DMS79 treated with DMSO at 0.1 percent for 48 hours (cell line): ENCODE data around the gene RSPH1.
A peak's percentile ranks its signal among the peaks of the same experiment; 100 is the strongest.

Experiments
- DNase-seq: peaks from one replicate; lab custom pipeline; 2025; lab: John Stamatoyannopoulos, UW

The RSPH1 gene

GRCh38 chr21:42496120-42496838 is at the start of gene RSPH1:
Gene RSPH1 (minus strand): TSS chr21:42496224. CDS start chr21:42496186, 38 bp downstream.
- DNase-seq: peak; percentile 96

- DNase-seq: no peak
These were observed 49.7 kb upstream of the RSPH1 start for GRCh38 chr21:42545745-42546144.

GRCh38 chr21:42545317-42545716 is 49.3 kb upstream of the RSPH1 start:
- DNase-seq: no peak

- no peak for DNase-seq
These were observed 48.5 kb upstream of the RSPH1 start for GRCh38 chr21:42544544-42544943.

GRCh38 chr21:42543106-42543847 is 47.3 kb upstream of the RSPH1 start:
- no peak for DNase-seq

- no peak for DNase-seq
These were observed 46.6 kb upstream of the RSPH1 start for GRCh38 chr21:42542596-42542995.

- DNase-seq: no peak
These were observed 46.2 kb upstream of the RSPH1 start for GRCh38 chr21:42542196-42542595.

GRCh38 chr21:42541618-42542017 is 45.6 kb upstream of the RSPH1 start:
- DNase-seq: no peak

GRCh38 chr21:42541174-42541573 is 45.1 kb upstream of the RSPH1 start:
- no peak for DNase-seq

GRCh38 chr21:42540396-42540795 is 44.4 kb upstream of the RSPH1 start:
- DNase-seq: no peak

- DNase-seq: no peak
These were observed 43.9 kb upstream of the RSPH1 start for GRCh38 chr21:42539931-42540343.

- no peak for DNase-seq
These were observed 43.3 kb upstream of the RSPH1 start for GRCh38 chr21:42539342-42539741.

GRCh38 chr21:42538479-42539275 is 42.7 kb upstream of the RSPH1 start:
- no peak for DNase-seq

GRCh38 chr21:42537106-42537742 is 41.2 kb upstream of the RSPH1 start:
- DNase-seq: no peak

- no peak for DNase-seq
These were observed 40.6 kb upstream of the RSPH1 start for GRCh38 chr21:42536601-42537000.

- DNase-seq: no peak
These were observed 39.7 kb upstream of the RSPH1 start for GRCh38 chr21:42535602-42536171.

GRCh38 chr21:42534421-42535378 is 38.7 kb upstream of the RSPH1 start:
- DNase-seq: no peak

- no peak for DNase-seq
These were observed 37.9 kb upstream of the RSPH1 start for GRCh38 chr21:42533963-42534355.

GRCh38 chr21:42533306-42533962 is 37.4 kb upstream of the RSPH1 start:
- no peak for DNase-seq
